Ascending aorta (tissue), 2 donors: ENCODE measurements around the gene CACNA2D2. TPM values are rescaled to one million over a fixed set of nuclear protein-coding genes. Genes with fewer than 3 reads are reported as not detected.

Source experiments
- DNase-seq, 2 donors: peaks; one replicate each; pipeline ENCODE4 v3.0.0-alpha.2; 2019; ENCODE audit warnings: low spot score in 2 of 2
- H3K27ac ChIP-seq, 2 donors: fragments of 200-600 bp; sonication (generic); one replicate each; pipeline ENCODE4 v1.5.1; 2016 to 2017; ENCODE audit warnings: mild to moderate bottlenecking in 1 of 2
- H3K27me3 ChIP-seq: fragments of 200-600 bp; sonication (generic); one replicate; pipeline ENCODE4 v1.5.1; 2017
- H3K36me3 ChIP-seq, 2 donors: fragments of 200-600 bp; sonication (generic); one replicate each; pipeline ENCODE4 v1.5.1; 2016
- H3K4me1 ChIP-seq, 2 donors: fragments of 200-600 bp; sonication (generic); one replicate each; pipeline ENCODE4 v1.5.1; 2016 to 2017; ENCODE audit warnings: mild to moderate bottlenecking in 1 of 2
- H3K4me3 ChIP-seq, 2 donors: fragments of 200-600 bp; sonication (generic); one replicate each; pipeline ENCODE4 v1.5.1; 2016 to 2017; ENCODE audit warnings: mild to moderate bottlenecking in 1 of 2
- H3K9me3 ChIP-seq, 2 donors: fragments of 200-600 bp; sonication (generic); one replicate each; pipeline ENCODE4 v1.5.1; 2016
- CTCF ChIP-seq, 3 experiments: fragments of 200-600 bp in 2 of 3; fragments of 450-650 bp in 1 of 3; sonication (generic) in 2 of 3; IDR thresholded peaks; one replicate each; pipeline ENCODE4 v1.5.1; 2016 to 2019; ENCODE audit warnings: antibody characterized with exemption in 3 of 3, mild to moderate bottlenecking in 1 of 3, moderate library complexity in 1 of 3
- intact Hi-C: fragments of 100-400 bp; cut with DNase I; formaldehyde crosslinking; loops from one replicate; pipeline ENCODE4 v1.15.1; 2023
- total RNA-seq: library from RNA; depleted of rRNA; stranded (reverse); fragments of >200 nt; gene quantifications from one replicate; pipeline ENCODE4 v1.1.0, GENCODE V29; 2016

Gene CACNA2D2
- total RNA-seq, 1 donor from 2014 or later = 0.85 TPM

- Histone ChIP-seq H3K4me3 (peak overlapping the region in 1 of 2 donors; percentile 80), H3K27ac (no peak overlapping the region), H3K9me3 (no peaks in the 10 kb centered on the region), H3K27me3 (no peaks in the 10 kb centered on the region), H3K36me3 (no peaks in the 10 kb centered on the region), H3K4me1 (peaks cover 0 to 2% of the 10 kb centered on the region in 2 donors)
- intact Hi-C loops = loop anchor here (2.0 kb wide), 1 partner anchor 137 kb away; no protein-coding TSS in a partner anchor
- TF ChIP-seq CTCF (IDR thresholded peaks at IDR 0.05) = no peak
- no peak for DNase-seq
These were observed 1.2 kb downstream of the CACNA2D2 start for GRCh38 chr3:50502225-50502583.

- Histone ChIP-seq H3K27me3 (no peaks in the 10 kb centered on the region), H3K27ac (no peak overlapping the region), H3K36me3 (no peaks in the 10 kb centered on the region), H3K9me3 (no peaks in the 10 kb centered on the region), H3K4me3 (no peak overlapping the region), H3K4me1 (no peaks in the 10 kb centered on the region)
- no peak for DNase-seq
- intact Hi-C loops = no loop called here
- TF ChIP-seq CTCF (IDR thresholded peaks at IDR 0.05) = no peak
These were observed 7.6 kb downstream of the CACNA2D2 start for GRCh38 chr3:50495609-50496423.

- no peaks in the 10 kb centered on the region for H3K4me1 ChIP-seq
- intact Hi-C loops = no loop called here
- TF ChIP-seq CTCF (IDR thresholded peaks at IDR 0.05) = no peak
- no peak for DNase-seq
- no peak overlapping the region for H3K4me3 ChIP-seq
- H3K9me3 ChIP-seq = no peaks in the 10 kb centered on the region
- no peaks in the 10 kb centered on the region for H3K27me3 ChIP-seq
- H3K27ac ChIP-seq = no peak overlapping the region
- no peaks in the 10 kb centered on the region for H3K36me3 ChIP-seq
These were observed 9.3 kb downstream of the CACNA2D2 start for GRCh38 chr3:50494126-50494525.

GRCh38 chr3:50493623-50494022 lies 9.8 kb downstream of the CACNA2D2 start:
- TF ChIP-seq CTCF (IDR thresholded peaks at IDR 0.05) = no peak
- H3K36me3 ChIP-seq = no peaks in the 10 kb centered on the region
- H3K4me1 ChIP-seq = no peaks in the 10 kb centered on the region
- H3K9me3 ChIP-seq = no peaks in the 10 kb centered on the region
- no peak overlapping the region for H3K27ac ChIP-seq
- H3K27me3 ChIP-seq = no peaks in the 10 kb centered on the region
- intact Hi-C loops = no loop called here
- H3K4me3 ChIP-seq = no peak overlapping the region
- DNase-seq = no peak

- H3K9me3 ChIP-seq = no peaks in the 10 kb centered on the region
- no peaks in the 10 kb centered on the region for H3K4me1 ChIP-seq
- no peak for TF ChIP-seq CTCF (IDR thresholded peaks at IDR 0.05)
- H3K36me3 ChIP-seq = no peaks in the 10 kb centered on the region
- no peak overlapping the region for H3K27ac ChIP-seq
- intact Hi-C loops = no loop called here
- H3K4me3 ChIP-seq = no peak overlapping the region
- H3K27me3 ChIP-seq = no peaks in the 10 kb centered on the region
- DNase-seq = no peak
These were observed 10.3 kb downstream of the CACNA2D2 start for GRCh38 chr3:50493086-50493485.
